Daoy (cell line): ENCODE data around the gene CCL13. TPM values are rescaled to one million over a fixed set of nuclear protein-coding genes. Genes with fewer than 3 reads are reported as not detected.

Experiments
- DNase-seq: peaks from one replicate; pipeline ENCODE4 v3.0.0-alpha.2; 2015; ENCODE audit warnings: low read depth
- total RNA-seq: library from RNA; depleted of rRNA; stranded (reverse); fragments of >200 nt; shearing (Covaris generic); gene quantifications from 2 replicates; pipeline ENCODE4 v1.2.3, GENCODE V29; 2014

Gene CCL13
- total RNA-seq, 1 experiment from 2014 or later: not detected

DNA sequence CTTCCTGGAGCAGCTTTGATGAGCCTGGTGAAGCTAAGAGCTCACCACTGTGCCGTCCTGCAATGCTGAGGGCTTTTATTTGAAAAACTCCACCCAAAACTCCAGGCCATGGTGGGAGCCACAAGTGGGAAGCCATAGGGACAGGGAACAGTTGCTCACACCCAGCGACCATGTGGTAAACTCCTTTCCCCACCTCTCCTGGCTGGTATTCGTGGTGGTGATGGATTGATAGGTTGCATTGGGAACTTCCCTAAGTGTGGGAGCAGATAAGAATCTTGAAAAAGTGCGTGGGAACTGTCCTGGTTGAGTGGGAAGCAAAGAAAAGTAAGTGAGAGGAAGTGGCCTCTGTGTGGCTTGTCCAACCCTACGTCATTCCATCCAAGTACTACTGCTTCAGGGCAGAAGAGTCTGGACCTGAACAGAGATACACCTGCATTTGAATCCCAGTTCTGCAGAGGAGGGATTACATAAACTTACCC lies 6.9 kb downstream of the CCL13 start, which contains the start of gene CCL1:
Gene CCL1 (minus strand): TSS at position 51 of the 479 bp plus-strand sequence. CDS start 72 bp downstream, outside the sequence.
- DNase-seq: no peak

GRCh38 chr17:34364751-34365150 lies 8.5 kb downstream of the CCL13 start:
- no peak for DNase-seq

DNA sequence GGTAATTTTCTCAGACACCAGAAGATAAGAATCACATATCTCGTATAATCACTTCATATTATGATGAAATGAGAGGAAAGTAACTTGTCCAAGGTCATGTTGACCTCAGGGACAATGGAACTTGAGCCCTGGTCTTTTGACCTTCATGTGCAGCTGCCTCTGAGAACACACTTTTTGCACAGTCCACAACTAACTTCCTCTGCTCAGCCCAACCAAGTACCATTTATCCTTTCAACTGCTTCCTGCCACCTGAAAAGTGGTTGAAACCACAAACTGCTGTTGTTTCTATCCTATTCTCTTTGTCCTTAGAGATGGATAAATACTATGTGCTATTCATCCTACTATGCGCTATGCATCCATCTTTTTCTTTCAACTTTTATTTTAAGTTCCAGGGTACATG lies 9.1 kb downstream of the CCL13 start:
- DNase-seq: no peak

- DNase-seq: no peak
Measured at GRCh38 chr17:34366010-34366409, 9.7 kb downstream of the CCL13 start.

DNA sequence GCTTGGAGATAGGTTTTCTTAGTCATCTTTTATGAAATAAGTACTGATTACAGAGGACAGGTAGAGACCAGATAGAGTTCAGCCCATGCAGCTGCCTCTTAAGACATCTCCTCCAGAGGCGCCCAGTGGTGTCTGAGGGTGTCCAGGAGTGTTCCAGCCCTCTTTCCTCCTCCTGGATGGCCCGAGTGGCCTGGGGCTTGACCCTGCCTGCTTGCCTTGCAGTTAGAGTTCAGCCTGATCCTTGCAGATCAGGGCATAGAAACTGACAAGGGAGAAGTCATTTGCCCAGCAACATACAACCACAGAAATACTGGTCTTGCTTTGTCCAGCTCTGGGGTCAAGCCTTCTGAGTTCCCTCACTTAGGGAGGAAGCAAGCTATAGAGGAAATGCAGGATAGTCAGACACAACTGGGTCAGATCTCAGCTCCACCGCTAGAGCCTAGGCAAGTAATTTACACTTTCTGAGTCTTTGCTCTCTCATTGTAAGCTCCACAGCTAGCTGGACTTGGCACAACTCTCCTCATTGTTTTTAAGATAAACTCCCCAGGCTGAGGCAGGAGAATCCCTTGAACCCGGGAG lies 10.3 kb downstream of the CCL13 start:
- DNase-seq: no peak

DNA sequence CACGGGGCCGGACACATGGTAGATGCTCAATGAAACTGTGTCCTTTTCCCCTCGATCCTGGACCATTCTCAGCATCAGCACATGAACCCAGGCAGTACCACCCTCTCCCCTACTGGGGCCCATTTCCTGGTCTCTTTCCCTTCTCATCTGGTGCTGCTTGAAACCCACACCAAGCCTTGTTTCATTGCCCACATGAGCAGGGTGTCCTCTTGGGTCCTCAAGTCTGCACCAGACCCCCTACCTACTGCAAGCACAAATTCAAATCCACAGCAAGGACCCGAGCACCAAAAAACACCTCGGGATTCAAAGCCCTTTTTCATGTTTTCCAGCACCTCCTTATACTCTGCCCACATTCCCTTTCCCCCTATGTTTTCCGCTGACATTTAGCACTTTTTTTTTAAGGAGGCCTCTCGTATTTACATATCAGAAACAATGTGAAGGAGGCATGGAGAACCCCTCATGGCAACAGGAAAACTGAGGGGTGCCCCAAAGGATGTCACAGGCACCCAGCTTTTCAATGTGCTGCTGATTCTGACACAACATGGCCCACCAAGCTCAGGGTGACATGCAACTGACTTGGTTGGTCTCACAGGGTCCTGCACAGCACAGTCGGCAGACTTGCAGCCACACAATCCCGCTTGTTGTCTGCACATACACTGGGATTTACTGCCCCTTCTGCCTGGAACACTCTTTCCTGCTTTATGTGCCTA lies 11.4 kb downstream of the CCL13 start:
- no peak for DNase-seq

GRCh38 chr17:34368196-34368945 lies 12.1 kb downstream of the CCL13 start:
- DNase-seq: no peak

GRCh38 chr17:34368946-34369500 lies 12.7 kb downstream of the CCL13 start:
- no peak for DNase-seq

DNA sequence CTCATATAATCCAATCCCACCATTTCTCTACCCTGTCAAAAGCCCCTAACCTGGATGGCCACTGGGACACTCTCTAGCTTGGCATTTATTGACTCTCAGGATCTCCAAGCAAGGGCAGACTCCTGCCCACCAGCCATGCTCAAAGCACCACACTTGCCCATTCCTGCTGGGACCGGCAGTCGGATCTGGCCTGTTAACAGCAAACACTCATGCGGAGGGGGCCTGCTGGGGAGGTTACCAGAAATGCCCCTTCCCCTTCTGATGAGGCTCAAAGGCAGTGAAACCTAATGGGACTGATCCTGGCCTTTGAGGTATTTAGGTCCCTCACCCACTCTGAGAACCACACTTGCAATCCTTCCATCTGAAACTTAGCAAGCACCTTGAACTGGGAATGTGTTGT lies 13.3 kb downstream of the CCL13 start:
- DNase-seq: no peak

DNA sequence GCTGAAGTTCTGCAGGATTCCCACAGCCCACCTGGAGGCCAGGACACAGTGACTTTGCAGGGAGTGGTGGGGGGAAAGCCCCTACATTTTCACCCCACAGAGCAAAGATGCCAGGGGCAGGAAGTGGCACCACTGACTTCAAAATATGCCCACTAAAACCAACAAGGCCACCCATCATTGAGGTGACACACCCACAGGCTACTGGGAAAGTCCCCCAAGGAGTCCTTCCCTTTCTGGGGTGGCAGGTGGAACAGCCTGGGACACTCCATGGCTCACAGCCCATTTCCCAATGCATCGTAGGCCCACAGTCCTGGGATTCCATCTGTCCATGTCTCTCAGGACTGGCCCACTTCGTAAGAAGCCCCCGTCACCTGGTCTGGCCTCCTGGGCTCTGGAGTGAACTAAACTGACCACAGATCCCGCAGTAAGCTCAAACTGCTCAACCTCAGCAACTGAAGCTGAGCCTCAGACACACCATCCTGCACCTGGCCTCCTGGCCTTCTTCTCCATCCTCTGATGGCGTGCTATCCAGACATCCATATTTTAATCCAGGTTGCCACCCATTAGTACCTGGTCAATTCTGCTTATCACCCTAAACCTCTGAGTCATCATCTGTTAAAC lies 14.2 kb downstream of the CCL13 start:
- DNase-seq: no peak

- DNase-seq: peak; percentile 67
Measured at GRCh38 chr17:34370997-34371395, 14.7 kb downstream of the CCL13 start.

DNA sequence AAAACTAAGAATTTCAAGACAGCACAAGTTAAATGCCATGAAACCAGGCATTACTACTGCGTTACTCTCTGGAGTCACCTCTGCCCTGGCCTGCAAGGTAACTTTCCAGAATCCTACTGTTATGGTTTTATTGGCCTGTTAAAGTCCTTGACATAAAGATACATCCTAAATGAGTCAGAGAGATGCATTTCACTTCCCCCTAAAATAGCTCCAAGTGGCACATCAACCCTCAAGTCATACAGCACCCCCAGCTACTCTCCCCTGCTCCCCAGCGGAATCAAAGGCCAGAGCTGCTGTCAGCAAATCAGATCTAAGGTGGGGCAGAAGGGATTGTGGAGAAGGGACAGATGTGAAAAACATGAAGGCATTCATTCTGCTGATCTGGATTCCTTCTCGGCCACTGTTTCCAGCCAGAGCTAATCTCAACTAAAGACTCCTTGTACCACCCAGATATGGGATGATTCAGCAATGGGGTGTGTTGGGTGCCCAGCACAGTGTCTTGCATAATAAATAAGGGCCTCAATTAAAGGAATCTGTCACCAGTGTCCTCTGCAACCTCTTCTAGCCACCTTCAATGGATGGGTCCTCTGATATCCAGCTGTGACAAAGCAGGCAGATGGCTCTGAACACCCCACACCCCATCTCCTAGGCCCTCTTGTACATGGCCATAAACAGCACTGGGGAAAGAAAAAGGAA lies 15.3 kb downstream of the CCL13 start:
- DNase-seq: no peak

GRCh38 chr17:34374457-34374856 lies 18.2 kb downstream of the CCL13 start:
- no peak for DNase-seq

- no peak for DNase-seq
Measured at GRCh38 chr17:34375426-34375997, 19.2 kb downstream of the CCL13 start.

DNA sequence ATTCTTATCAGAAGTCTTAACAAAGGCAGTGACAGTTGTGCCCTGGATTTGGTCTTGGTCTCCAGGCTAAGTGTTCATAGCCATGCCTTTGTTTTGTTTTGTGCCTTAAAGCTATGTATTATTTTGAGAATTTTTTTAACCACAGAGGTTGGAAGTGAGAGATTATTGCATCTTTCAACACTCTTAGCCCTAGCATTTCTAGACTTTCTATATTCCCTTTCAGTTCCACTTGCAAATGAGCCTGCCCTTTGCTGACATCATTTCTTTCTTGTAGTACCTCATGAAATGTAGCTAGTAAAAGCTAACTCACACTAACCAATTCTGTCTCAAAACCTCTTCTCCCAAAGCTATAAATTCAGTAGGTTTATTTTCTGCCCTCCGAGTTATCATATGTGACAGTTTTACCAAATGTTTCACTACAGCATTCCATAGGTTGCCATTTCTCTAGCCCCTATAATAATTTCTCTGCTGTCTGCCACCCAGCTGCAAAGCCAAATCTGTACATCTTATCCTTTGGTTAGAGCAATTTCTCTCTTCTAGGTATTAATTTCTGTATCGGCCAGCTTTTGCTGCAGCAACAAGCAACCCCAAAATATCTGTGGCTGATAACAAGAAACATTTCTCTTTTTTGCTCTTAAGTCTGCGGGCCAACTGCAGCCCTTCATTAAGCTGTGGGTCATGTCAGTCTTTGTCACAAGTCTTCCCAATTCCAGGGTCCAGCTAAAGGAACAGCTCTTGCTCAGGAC lies 21.0 kb downstream of the CCL13 start:
- no peak for DNase-seq

DNA sequence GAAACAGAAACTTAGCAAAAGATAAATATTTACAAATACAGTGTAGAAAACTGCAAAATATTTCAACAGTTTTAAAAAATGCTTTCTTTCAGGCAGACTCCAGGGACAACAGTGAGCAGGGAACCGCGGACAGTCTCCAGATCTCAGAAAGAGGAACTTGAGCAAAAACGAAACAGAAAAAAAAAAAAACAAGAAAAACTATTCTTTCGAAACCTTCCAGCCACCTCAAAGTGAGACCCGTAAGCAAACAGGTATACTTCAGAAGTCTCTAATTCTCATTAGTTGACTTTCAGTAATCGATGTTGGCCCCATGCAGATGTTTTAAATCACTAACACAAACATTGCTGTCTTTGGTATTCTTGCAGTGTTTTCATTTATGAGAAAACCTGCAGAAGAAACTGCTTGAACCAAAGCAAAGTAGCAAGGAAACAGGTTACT lies 22.4 kb downstream of the CCL13 start:
- no peak for DNase-seq

DNA sequence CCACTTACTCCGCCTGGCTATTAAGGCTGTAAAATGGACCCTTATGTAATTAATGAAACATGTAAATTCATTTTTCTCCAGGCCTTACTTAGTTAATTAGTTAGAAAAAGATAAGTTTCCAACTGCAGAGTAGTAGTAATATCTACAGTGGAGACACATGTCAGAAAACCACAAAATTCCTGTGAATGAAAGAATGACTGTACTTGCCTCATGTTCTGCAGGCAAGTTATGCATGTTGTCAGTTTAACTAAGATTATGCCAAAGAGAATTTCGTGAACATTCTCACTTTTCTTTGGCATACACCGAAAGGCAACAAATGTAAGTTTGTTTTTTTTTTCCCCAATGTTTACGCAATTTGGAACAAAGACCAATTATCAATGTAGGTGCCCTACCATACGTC lies 23.6 kb downstream of the CCL13 start:
- no peak for DNase-seq

DNA sequence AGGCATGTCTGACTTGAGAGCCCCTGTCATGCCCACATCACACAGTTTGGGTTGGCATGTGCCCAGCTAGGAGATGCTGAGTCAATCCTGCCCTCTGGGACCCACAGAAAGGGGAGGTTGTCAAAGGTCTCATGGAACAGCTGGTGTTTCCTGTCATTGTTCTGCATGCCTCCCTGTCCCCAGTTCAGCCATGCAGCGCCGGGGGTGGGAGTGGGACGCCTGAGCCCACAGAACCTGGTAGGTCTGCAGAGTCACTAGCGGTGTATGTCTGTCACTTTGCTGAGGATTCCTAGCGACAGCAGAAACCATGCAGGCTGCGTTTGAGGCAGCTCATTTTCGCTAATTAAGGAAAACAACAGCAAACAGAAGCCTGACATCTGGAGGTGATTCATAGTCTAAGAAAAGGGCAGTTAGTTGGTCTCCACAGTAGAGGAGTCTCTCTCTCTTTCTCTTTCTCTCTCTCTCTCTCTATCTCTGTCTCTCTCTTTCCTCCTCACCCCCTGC lies 26.4 kb downstream of the CCL13 start:
- DNase-seq: peak; percentile 88

DNA sequence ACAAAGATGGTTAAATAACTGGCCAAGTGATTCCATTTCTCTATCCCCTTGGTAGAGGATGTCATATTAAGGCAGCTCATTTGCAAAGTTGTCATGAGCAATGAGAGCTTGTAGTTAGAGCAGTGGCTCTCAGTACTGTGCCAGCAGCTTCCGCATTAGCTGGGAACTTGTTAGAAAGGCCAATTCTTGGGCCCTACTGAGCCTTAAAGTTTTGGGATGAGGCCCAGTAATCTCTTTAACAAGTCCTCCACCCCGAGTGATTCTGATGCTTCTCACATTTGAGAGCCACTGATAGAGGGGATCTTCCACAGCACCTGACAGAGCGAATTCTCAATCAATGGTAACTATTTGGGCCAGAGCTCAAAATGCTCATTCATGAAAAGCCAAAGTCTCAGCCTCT lies 26.9 kb downstream of the CCL13 start:
- no peak for DNase-seq

- no peak for DNase-seq
Measured at GRCh38 chr17:34384271-34384670, 28.0 kb downstream of the CCL13 start.
